IPS-20b (cell line): ENCODE results near the gene NACC1.

Experiments
- H3K27ac ChIP-seq: one replicate; pipeline ENCODE4 v1.5.1; 2013; ENCODE audit warnings: low read length
- H3K27me3 ChIP-seq: 2 replicates; pipeline ENCODE4 v1.6.1; 2013; ENCODE audit warnings: mild to moderate bottlenecking, low read length, inconsistent platforms; ENCODE audit not compliant: insufficient read depth
- H3K36me3 ChIP-seq: 2 replicates; pipeline ENCODE4 v1.6.1; 2013; ENCODE audit warnings: low read depth, mild to moderate bottlenecking, inconsistent platforms, low read length, moderate library complexity; ENCODE audit not compliant: insufficient read depth
- H3K4me1 ChIP-seq: 2 replicates; pipeline ENCODE4 v1.6.1; 2013; ENCODE audit warnings: mild to moderate bottlenecking, control low read depth, inconsistent platforms, low read length, moderate library complexity; ENCODE audit not compliant: insufficient read depth
- H3K4me3 ChIP-seq: 2 replicates; pipeline ENCODE4 v1.5.1; 2013; ENCODE audit warnings: mild to moderate bottlenecking, low read length, inconsistent platforms
- H3K9ac ChIP-seq: 2 replicates; pipeline ENCODE4 v1.6.1; 2013; ENCODE audit warnings: low read depth, mild to moderate bottlenecking, inconsistent platforms, low read length, moderate library complexity
- H3K9me3 ChIP-seq: 2 replicates; pipeline ENCODE4 v1.6.1; 2013; ENCODE audit warnings: mild to moderate bottlenecking, low read depth, low read length, inconsistent platforms; ENCODE audit not compliant: insufficient read depth

The NACC1 gene

DNA sequence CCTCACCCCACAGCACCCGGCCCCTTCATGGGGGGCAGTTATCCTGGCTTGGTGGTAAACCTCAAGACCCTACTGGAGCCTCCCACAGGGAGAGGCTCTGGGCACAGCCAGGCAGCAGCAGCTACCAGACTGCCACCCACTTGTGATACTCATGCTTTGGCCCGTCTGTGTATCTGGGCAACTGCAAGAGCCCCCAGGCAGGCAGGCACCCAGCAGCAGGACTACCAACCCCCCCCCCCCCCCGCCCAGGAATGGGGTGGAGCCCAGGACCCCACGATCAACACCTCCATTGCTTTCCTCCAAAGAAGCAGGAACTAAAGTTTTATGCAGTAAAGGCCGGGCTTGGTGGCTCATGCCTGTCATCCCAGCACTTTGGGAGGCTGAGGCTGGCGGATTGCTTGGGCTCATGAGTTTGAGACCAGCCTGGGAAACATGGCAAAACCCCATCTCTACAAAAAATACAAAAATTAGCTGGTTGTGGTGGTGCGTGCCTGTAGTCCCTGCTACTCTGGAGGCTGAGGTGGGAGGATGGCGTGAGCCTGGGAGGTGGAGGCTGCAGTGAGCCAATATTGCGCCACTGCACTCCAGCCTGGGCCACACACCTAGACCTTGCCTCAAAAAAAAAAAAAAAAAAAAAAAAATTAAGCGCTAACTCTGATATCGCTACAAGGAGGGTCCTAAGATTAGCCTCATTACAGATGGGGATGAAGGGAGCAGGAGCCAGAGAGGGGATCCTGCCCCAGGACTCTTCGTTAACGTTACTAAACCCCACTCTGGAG lies 14.3 kb upstream of the NACC1 start:
- Histone ChIP-seq H3K9ac (no peak overlapping the region), H3K27me3 (peaks cover 48% of the 10 kb centered on the region), H3K27ac (no peak overlapping the region), H3K4me3 (no peak overlapping the region), H3K36me3 (peaks cover 11% of the 10 kb centered on the region), H3K9me3 (no peaks in the 10 kb centered on the region), H3K4me1 (no peaks in the 10 kb centered on the region)

DNA sequence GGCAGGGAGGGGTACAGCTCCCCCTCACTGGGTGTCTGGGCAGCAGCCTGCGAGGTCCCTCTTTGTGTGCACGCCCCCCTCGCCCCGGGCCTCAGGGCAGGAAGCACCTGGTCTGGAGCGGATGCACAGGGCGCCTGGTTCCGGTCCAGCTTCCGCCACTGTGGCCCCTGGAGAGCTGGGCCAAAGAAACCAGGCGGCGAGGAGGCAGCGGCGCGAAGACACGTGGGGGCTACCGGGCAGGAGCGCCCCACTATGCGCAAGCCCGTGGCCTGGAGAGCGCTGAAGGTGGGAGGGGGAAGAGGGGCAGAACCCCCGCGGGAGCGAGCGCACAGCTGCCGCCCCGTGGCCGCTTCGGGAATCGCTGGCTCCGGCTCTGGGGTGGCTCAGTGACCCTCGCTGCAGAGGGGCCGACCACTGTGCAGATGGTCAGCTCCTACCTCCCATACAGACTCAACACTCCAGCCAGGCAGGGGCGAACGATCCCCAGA lies 13.7 kb upstream of the NACC1 start:
- Histone ChIP-seq H3K27ac (no peak overlapping the region), H3K27me3 (peaks cover 41% of the 10 kb centered on the region), H3K4me3 (no peak overlapping the region), H3K4me1 (no peaks in the 10 kb centered on the region), H3K9me3 (no peaks in the 10 kb centered on the region), H3K36me3 (peaks cover 17% of the 10 kb centered on the region), H3K9ac (no peak overlapping the region)

DNA sequence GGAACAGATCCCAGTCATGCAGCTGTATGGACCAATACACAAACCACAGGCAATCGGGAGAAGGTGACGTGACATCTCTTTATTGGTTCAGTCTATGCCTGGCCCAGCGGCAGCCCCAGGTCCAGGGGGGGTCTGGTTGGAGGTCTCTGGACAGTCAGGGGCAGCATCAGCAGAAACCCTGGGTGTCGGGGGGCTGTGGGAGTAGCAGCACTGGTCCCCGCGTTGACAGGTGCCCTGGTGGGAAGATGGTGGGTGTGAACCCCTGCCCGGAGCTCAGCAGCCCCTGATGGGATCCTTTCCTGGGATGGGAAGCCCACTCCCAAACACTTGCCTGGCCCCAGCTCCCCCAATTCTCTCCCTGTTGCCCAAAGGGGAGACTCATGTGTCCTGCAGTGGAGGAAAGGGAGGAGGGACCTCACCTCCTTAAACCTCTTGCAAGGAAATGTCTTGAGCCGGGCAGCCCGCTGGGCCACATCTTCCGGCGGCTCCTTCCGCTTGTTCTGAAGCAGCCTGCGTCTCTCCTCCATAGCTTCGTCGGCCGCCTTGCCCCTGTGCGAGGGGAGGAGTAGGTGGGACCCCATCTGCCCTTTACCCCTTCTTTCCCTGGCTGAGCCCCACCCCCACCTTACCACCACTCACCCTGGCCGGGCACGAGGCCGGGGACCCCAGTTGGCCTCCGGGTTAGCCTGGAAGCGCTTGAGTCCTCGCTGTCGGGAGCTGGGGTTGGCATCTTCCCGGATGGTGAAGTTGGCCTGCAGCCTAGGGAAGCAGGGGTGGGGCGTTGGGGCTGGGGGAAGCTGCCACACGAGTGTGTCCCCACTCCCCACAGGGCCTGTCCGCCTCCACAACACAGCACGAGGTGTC lies 13.0 kb upstream of the NACC1 start:
- Histone ChIP-seq H3K27ac (no peak overlapping the region), H3K4me1 (no peaks in the 10 kb centered on the region), H3K9ac (no peak overlapping the region)

DNA sequence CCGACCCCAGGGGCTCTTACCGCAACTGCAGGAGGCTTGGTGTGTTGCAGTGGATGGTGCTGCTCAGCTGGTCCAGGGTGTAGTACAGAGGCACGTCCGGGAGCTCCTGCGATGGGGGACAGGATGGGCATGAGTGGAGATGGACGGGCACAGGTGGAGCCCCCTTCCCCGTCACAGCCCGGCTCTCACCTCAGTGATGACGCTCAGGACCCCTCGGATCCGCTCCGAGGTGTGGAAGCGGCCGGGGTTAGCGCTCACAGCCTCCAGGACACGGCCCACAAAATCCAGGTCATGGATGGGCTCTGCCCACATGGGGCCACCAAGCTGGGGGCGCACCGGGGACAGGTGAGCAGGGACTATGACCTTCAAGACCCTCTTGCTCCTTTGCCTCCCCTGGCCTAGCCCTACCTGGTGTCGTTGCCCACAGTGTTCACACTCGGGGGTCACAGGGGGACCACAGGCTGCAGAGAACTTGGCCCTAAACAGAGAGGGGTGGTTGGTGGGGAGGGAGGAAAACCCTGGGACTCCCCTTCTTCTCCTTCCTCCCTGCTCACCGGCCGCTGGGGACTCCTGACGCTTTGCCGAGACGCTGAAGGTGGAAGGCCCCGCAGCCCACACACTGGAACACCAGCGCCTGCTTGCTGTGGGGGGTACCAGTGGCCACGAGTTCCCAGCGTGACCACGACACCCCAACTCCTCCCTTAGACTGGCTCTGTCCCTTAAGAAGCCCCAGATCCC lies 8.5 kb upstream of the NACC1 start:
- Histone ChIP-seq H3K9me3 (no peaks in the 10 kb centered on the region), H3K27ac (no peak overlapping the region), H3K4me1 (no peaks in the 10 kb centered on the region), H3K36me3 (peaks cover 45% of the 10 kb centered on the region), H3K4me3 (no peak overlapping the region), H3K27me3 (no peaks in the 10 kb centered on the region), H3K9ac (no peak overlapping the region)

More for the DNA sequence above, 13.0 kb upstream of the NACC1 start:
- no peak overlapping the region for H3K4me3 ChIP-seq
- H3K36me3 ChIP-seq: peaks cover 24% of the 10 kb centered on the region
- H3K9me3 ChIP-seq: no peaks in the 10 kb centered on the region
- peaks cover 35% of the 10 kb centered on the region for H3K27me3 ChIP-seq

DNA sequence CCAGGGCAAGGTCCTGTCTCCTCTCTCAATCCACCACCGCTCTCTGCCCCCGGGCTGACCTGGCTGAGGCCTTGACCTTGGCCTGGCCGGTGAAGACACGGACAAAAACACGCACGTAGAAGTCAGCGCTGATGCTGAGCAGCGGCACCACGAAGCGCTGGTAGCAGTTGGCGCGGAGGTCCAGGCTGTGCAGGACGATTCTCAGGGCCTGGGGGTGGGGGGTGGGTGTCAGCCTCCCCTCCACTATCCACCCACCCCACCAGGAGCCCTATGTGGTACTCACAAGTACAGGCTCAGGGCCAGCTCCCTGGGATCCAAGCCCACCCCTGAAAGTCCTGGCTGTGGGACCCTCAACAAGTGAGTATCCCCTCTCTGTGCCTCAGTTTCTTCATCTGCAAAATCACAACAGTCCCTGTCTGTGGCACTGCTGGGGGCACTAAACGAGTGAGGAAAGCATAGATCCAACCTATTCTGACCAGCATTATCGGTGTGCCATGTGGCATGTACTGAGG lies 7.9 kb upstream of the NACC1 start:
- Histone ChIP-seq H3K27ac (no peak overlapping the region), H3K36me3 (peaks cover 52% of the 10 kb centered on the region)

DNA sequence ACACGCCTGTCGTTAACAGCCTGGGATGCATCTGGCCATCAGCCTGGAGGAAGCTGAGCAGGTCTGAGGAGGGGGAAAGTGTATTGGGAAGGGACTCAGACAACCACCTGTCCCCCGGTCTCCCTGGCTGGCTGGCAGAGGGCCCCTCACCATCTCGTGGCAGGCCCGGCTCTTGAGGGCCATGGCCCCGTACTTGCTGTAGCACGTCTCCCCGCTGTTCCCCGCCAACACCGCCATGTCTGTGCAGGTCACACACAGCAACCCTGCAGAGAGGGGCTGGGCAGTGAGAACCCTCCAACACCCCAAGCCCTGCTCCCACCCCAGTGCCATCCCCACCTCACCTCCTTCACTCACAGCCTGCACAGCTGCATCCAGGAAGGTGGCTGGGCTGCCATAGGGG lies 5.5 kb upstream of the NACC1 start:
- H3K27me3 ChIP-seq: no peaks in the 10 kb centered on the region
- no peaks in the 10 kb centered on the region for H3K9me3 ChIP-seq
- H3K36me3 ChIP-seq: peaks cover 43% of the 10 kb centered on the region
- H3K4me3 ChIP-seq: no peak overlapping the region
- H3K9ac ChIP-seq: no peak overlapping the region
- no peak overlapping the region for H3K27ac ChIP-seq
- no peaks in the 10 kb centered on the region for H3K4me1 ChIP-seq

More for the DNA sequence above, 7.9 kb upstream of the NACC1 start:
- Histone ChIP-seq H3K4me3 (no peak overlapping the region), H3K9me3 (no peaks in the 10 kb centered on the region), H3K9ac (no peak overlapping the region), H3K4me1 (no peaks in the 10 kb centered on the region), H3K27me3 (no peaks in the 10 kb centered on the region)

DNA sequence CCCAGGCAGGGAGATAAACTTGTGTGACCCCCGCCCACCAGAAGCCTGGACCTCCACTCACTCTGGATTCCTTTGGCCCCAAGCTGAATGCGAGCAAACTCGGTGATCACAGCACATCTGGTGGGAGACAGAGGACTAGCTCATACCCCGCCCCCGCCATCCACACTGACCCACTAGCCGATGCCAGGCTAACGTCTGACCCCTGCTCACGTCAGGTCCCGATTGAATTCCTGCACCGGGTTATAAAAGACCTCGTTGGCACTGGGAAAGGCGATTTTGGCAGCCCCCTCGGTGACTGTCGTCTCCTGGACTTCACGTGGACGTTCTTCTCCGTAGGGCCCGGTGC lies 2.2 kb upstream of the NACC1 start:
- H3K4me3 ChIP-seq: peak overlapping the region; percentile 95
- no peak overlapping the region for H3K27ac ChIP-seq
- peak overlapping the region; percentile 94 for H3K9ac ChIP-seq
- H3K27me3 ChIP-seq: no peaks in the 10 kb centered on the region
- peaks cover 36% of the 10 kb centered on the region for H3K36me3 ChIP-seq
- no peaks in the 10 kb centered on the region for H3K9me3 ChIP-seq
- peaks cover 18% of the 10 kb centered on the region for H3K4me1 ChIP-seq

DNA sequence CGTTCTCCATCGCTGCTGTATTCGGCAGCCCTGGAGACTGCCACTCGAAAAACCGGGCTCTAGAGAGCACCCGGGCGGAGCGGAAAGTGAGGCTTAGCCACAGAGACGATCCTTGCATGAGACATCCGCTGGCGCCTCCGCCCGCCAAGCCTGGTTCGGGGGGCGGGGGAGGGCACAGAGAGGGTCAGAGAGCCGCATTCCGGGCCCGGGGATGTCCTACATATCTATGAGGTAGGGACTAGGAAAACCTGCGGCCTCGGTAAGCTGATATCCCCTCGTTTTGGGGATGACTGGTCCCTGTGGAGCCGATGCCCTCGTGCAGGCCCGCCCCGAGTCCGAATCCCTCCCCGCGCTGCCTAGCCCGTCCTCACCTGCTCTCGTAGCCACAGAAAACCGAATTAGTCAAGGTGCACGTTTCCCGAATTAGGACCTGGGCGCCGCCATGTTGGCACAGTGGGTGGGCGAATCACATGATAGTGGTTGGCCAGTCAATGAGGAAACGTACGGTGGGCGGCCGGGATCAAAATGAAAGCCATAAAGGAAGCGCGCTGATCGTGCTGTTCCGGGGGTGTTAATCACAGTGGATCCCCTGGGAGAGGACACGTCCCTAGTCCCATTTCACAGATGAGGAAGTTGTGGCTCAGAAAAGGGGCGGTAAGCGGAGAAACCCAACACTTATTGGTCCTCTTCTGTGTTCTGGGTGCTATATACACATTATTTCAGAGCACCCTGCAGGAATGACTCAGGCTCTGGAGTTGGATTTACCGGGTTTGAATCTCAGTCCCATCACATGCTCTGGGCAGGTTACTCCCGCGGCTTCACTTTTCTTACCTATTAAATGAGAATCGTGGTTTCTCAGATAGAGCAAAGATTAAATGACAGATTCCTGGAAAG lies 1.5 kb upstream of the NACC1 start, which contains the start of gene TRMT1:
Gene TRMT1 (minus strand): TSS at position 459 of the 894 bp plus-strand sequence. CDS start 341 bp downstream, at position 118.
- Histone ChIP-seq H3K4me3 (peak within 1 kb of the TSS; percentile 95), H3K36me3 (peaks cover 40% of the 10 kb centered on the region), H3K4me1 (peaks cover 18% of the 10 kb centered on the region), H3K9ac (peak within 1 kb of the TSS; percentile 94), H3K27ac (no peak within 1 kb of the TSS), H3K27me3 (no peaks in the 10 kb centered on the region), H3K9me3 (no peaks in the 10 kb centered on the region)

DNA sequence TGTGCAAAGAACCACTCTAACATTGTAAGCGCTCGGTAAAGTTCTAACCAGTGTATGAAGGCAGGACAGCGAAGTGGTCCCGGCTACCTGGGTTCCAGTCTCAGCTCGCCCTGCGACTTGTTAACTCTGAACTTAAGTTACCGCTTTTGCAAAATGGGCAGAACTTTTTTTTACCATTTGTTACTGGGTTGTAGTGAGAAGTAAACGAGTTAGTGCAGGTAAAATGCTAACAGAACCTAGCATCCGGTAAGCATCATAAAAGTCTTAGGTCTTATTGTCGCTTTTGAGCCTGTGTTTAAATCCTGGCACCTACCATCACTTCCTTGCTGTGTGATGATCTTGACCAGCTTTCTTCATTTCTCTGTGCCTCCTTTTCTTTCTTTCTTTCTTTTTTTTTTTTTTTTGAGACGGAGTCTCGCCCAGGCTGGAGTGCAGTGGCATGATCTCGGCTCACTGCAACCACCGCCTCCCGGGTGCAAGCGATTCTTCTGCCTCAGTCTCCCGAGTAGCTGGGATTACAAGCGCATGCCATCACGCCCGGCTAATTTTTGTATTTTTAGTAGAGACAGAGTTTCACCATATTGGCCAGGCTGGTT lies 790 bp upstream of the NACC1 start:
- Histone ChIP-seq H3K9ac (peak overlapping the region; percentile 94; the same call in 1 of the 2 replicates), H3K4me1 (peaks cover 18% of the 10 kb centered on the region), H3K9me3 (no peaks in the 10 kb centered on the region), H3K27ac (no peak overlapping the region), H3K4me3 (peak overlapping the region; percentile 95), H3K27me3 (no peaks in the 10 kb centered on the region), H3K36me3 (peaks cover 47% of the 10 kb centered on the region)

DNA sequence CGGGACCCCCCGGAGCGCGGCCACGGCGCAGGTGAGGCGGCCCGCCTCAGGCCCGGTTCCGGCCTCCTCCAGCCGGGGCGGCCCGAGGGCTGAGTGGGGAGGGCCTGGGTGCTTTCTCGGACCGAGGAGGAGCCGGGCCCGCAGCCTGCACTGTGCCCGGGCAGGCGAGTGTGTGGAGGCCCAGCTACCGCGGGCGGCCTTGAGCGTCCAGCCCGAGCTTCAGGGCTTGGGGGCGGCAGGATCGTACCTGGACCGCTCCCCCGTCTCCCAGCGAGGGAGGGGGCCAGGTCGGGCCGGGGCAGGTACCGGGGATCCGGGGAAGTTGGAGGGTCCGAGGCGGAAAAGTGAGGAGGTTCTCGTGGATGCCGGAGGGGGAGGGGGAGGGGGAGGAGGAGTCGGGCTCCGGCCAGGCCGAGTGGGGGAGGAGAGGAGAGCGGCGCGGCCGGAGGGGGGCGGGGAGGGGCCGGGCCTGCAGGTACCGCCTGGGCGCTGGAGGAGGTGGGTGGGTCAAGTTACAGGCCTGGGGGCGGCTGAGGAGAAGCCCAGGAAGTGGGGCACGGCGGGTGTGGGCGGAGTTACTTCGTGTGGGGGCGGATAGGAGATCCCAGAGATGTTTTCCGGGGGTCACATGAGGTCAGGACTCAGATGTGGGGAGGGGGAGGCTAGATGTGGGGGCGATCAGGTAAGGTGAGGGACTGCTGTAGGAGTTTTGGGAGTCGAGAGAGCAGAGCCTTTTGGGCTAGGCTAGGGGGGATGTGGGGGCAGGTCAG lies 545 bp downstream of the NACC1 start:
- Histone ChIP-seq H3K9ac (peak overlapping the region; percentile 95), H3K4me1 (peaks cover 18% of the 10 kb centered on the region), H3K4me3 (peak overlapping the region; percentile 82), H3K9me3 (no peaks in the 10 kb centered on the region), H3K27ac (peak overlapping the region; percentile 80), H3K27me3 (no peaks in the 10 kb centered on the region), H3K36me3 (peaks cover 36% of the 10 kb centered on the region)
